ENCODE data around the gene EP400.

GRCh38 chr12:132065203-132065602 lies 115.5 kb downstream of the EP400 start:
- TF ChIP-seq CTCF (tag by site-specific recombination; IDR thresholded peaks at IDR 0.05) (no peak), ZNF239 (tag by site-specific recombination; IDR thresholded peaks at IDR 0.05) (no peak), INSM2 (tag by site-specific recombination; IDR thresholded peaks at IDR 0.05) (no peak), ZNF426 (tag by site-specific recombination; IDR thresholded peaks at IDR 0.05) (no peak), ZNF280C (tag by site-specific recombination; IDR thresholded peaks at IDR 0.05) (no peak), ZNF175 (tag by site-specific recombination; IDR thresholded peaks at IDR 0.05) (no peak), KLF7 (tag by site-specific recombination; IDR thresholded peaks at IDR 0.05; ENCODE audit: borderline replicate concordance) (no peak), ZNF449 (tag by site-specific recombination; IDR thresholded peaks at IDR 0.05) (no peak), ZNF184 (tag by site-specific recombination; IDR thresholded peaks at IDR 0.05) (no peak), KLF10 (tag by site-specific recombination; IDR thresholded peaks at IDR 0.05) (no peak), REPIN1 (tag by site-specific recombination; IDR thresholded peaks at IDR 0.05; ENCODE audit: low read depth) (no peak), REST (tag by site-specific recombination; IDR thresholded peaks at IDR 0.05) (no peak)
